ENCODE measurements around the gene COL17A1.
A peak's percentile ranks its signal among the peaks of the same experiment; 100 is the strongest.

The COL17A1 gene

GRCh38 chr10:104029521-104029860 lies 56.2 kb downstream of the COL17A1 start:
- H3K27me3 ChIP-seq (ENCODE audit: insufficient read depth, poor library complexity, severe bottlenecking) = no peaks in the 10 kb centered on the region
- H3K27ac ChIP-seq (replicated peaks) = no peak overlapping the region
- H3K4me3 ChIP-seq (replicated peaks; ENCODE audit: insufficient read depth, low read length) = no peak overlapping the region
- no peak for DNase-seq (ENCODE audit: low read depth in 1 of 2, low spot score in 1 of 2)
- no peak for TF ChIP-seq GABPA (IDR thresholded peaks at IDR 0.05; ENCODE audit: low read depth)
- no peak for TF ChIP-seq CTCF (IDR thresholded peaks at IDR 0.05; ENCODE audit: insufficient read depth, low read length)
- no peak for TF ChIP-seq REST (IDR thresholded peaks at IDR 0.05; ENCODE audit: insufficient replicate concordance, low read depth)
- no peak for TF ChIP-seq SPI1 (IDR thresholded peaks at IDR 0.05; ENCODE audit: borderline replicate concordance, low read depth)
- TF ChIP-seq POLR2AphosphoS5 (IDR thresholded peaks at IDR 0.05; ENCODE audit: low read depth) = no peak

GRCh38 chr10:104028823-104029520 lies 56.7 kb downstream of the COL17A1 start:
- no peak overlapping the region for H3K27ac ChIP-seq (replicated peaks)
- H3K27me3 ChIP-seq (ENCODE audit: insufficient read depth, poor library complexity, severe bottlenecking) = no peaks in the 10 kb centered on the region
- no peak for DNase-seq (ENCODE audit: low read depth in 1 of 2, low spot score in 1 of 2)
- no peak for TF ChIP-seq POLR2AphosphoS5 (IDR thresholded peaks at IDR 0.05; ENCODE audit: low read depth)
- no peak for TF ChIP-seq GABPA (IDR thresholded peaks at IDR 0.05; ENCODE audit: low read depth)
- TF ChIP-seq CTCF (IDR thresholded peaks at IDR 0.05; ENCODE audit: insufficient read depth, low read length) = no peak
- TF ChIP-seq REST (IDR thresholded peaks at IDR 0.05; ENCODE audit: insufficient replicate concordance, low read depth) = no peak
- no peak for TF ChIP-seq SPI1 (IDR thresholded peaks at IDR 0.05; ENCODE audit: borderline replicate concordance, low read depth)
- no peak overlapping the region for H3K4me3 ChIP-seq (replicated peaks; ENCODE audit: insufficient read depth, low read length)

GRCh38 chr10:104028146-104028545 lies 57.5 kb downstream of the COL17A1 start:
- peak in 1 of 2 experiments; percentile 52 for DNase-seq (ENCODE audit: low read depth in 1 of 2, low spot score in 1 of 2)
- Histone ChIP-seq H3K27ac (replicated peaks) (no peak overlapping the region), H3K4me3 (replicated peaks; ENCODE audit: insufficient read depth, low read length) (no peak overlapping the region), H3K27me3 (ENCODE audit: insufficient read depth, poor library complexity, severe bottlenecking) (no peaks in the 10 kb centered on the region)
- no peak for TF ChIP-seq GABPA (IDR thresholded peaks at IDR 0.05; ENCODE audit: low read depth)
- peak; percentile 1 for TF ChIP-seq CTCF (IDR thresholded peaks at IDR 0.05; ENCODE audit: insufficient read depth, low read length)
- TF ChIP-seq POLR2AphosphoS5 (IDR thresholded peaks at IDR 0.05; ENCODE audit: low read depth) = no peak
- TF ChIP-seq SPI1 (IDR thresholded peaks at IDR 0.05; ENCODE audit: borderline replicate concordance, low read depth) = no peak
- no peak for TF ChIP-seq REST (IDR thresholded peaks at IDR 0.05; ENCODE audit: insufficient replicate concordance, low read depth)

All from HL-60 (cell line).